IMR-90 (cell line): ENCODE measurements around the gene PCDHA1.

Experiments used
- BHLHE40 ChIP-seq: fragments of 150-350 bp; IDR thresholded peaks from 2 replicates; pipeline ENCODE4 v1.6.1; 2016; ENCODE audit warnings: mild to moderate bottlenecking, low read depth, low read length
- CTCF ChIP-seq: conservative IDR thresholded peaks from 2 replicates; pipeline ENCODE4 v1.5.1; 2012; ENCODE audit warnings: mild to moderate bottlenecking, low read depth, low read length, improper control_type of control experiment
- MAFK ChIP-seq: IDR thresholded peaks from 2 replicates; pipeline ENCODE4 v1.6.1; 2012; ENCODE audit warnings: low read depth, low read length, improper control_type of control experiment
- POLR2A ChIP-seq: IDR thresholded peaks from 2 replicates; pipeline ENCODE4 v1.6.1; 2012; ENCODE audit warnings: mild to moderate bottlenecking, low read depth, low read length
- RAD21 ChIP-seq: IDR thresholded peaks from 2 replicates; pipeline ENCODE4 v1.6.1; 2012; ENCODE audit warnings: low read length, improper control_type of control experiment
- RCOR1 ChIP-seq: IDR thresholded peaks from 2 replicates; pipeline ENCODE4 v1.6.1; 2012; ENCODE audit warnings: mild to moderate bottlenecking, low read length, improper control_type of control experiment; ENCODE audit not compliant: insufficient replicate concordance
- RFX5 ChIP-seq: IDR thresholded peaks from 2 replicates; pipeline ENCODE4 v1.8.0; 2012; ENCODE audit warnings: low read depth, mild to moderate bottlenecking, low read length, moderate library complexity
- SMC3 ChIP-seq: fragments of 150-350 bp; IDR thresholded peaks from 2 replicates; pipeline ENCODE4 v1.6.1; 2016; ENCODE audit warnings: low read depth, mild to moderate bottlenecking, antibody characterized with exemption, low read length, moderate library complexity
- USF2 ChIP-seq: fragments of 150-350 bp; IDR thresholded peaks from 2 replicates; pipeline ENCODE4 v1.6.1; 2017; ENCODE audit warnings: mild to moderate bottlenecking, antibody characterized with exemption, low read length, low read depth
- TF ChIP-seq, protein P1 (sequence below): fragments of 150-350 bp; IDR thresholded peaks from 2 replicates; pipeline ENCODE4 v1.6.1; 2016; ENCODE audit warnings: low read depth, mild to moderate bottlenecking, low read length, moderate library complexity, borderline replicate concordance

DNA sequence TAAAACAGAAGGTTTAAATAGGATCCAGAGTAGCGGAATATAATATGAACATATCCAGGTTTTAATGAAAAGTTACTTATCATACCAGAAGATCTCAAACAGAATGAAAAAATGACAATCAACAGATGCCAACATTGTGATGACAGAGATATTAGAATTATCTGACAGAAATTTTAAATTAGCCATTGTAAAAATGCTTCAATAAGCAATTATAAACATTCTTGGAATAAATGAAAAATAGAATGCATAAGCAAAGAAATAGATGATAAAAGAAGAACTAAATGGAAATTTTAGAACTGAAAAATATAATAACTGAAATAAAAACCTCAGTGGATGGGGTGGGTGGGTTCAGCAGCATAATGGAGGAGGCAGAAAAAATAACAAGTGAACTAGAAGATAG, 48.5 kb upstream of the PCDHA1 start:
- TF ChIP-seq BHLHE40 = no peak
- TF ChIP-seq POLR2A = no peak
- no peak for TF ChIP-seq CTCF
- TF ChIP-seq RAD21 = no peak
- TF ChIP-seq MAFK = no peak; the same call in 1 of the 2 replicates
- no peak for TF ChIP-seq RFX5
- TF ChIP-seq, protein P1, sequence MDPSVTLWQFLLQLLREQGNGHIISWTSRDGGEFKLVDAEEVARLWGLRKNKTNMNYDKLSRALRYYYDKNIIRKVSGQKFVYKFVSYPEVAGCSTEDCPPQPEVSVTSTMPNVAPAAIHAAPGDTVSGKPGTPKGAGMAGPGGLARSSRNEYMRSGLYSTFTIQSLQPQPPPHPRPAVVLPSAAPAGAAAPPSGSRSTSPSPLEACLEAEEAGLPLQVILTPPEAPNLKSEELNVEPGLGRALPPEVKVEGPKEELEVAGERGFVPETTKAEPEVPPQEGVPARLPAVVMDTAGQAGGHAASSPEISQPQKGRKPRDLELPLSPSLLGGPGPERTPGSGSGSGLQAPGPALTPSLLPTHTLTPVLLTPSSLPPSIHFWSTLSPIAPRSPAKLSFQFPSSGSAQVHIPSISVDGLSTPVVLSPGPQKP = no peak
- TF ChIP-seq SMC3 = no peak
- TF ChIP-seq USF2 = no peak
- no peak for TF ChIP-seq RCOR1
